Upper lobe of left lung (tissue), 6 donors: ENCODE results near the gene ARHGEF12. TPM values are rescaled to one million over a fixed set of nuclear protein-coding genes. Genes with fewer than 3 reads are reported as not detected.

Source experiments
- ATAC-seq, 2 donors: fragments of 200-7000 bp; cut with Tn5 transposase; one replicate each; pipeline ENCODE4 v1.9.1; 2022; ENCODE audit warnings: mild to moderate bottlenecking in 2 of 2, moderate library complexity in 2 of 2; ENCODE audit not compliant: low FRiP score in 2 of 2
- DNase-seq, 2 donors: peaks; one replicate each; pipeline ENCODE4 v3.0.0-alpha.2; 2019 to 2020
- H3K27ac ChIP-seq, 4 donors: fragments of 200-600 bp; sonication (generic); one replicate each; pipeline ENCODE4 v1.5.1; 2016 to 2019
- H3K27me3 ChIP-seq, 4 donors: fragments of 200-600 bp; sonication (generic); one replicate each; pipeline ENCODE4 v1.5.1; 2017 to 2019
- H3K36me3 ChIP-seq, 4 donors: fragments of 200-600 bp; sonication (generic); one replicate each; pipeline ENCODE4 v1.5.1; 2016 to 2019
- H3K4me1 ChIP-seq, 4 donors: fragments of 200-600 bp; sonication (generic); one replicate each; pipeline ENCODE4 v1.5.1; 2018 to 2019
- H3K4me3 ChIP-seq, 4 donors: fragments of 200-600 bp; sonication (generic); one replicate each; pipeline ENCODE4 v1.5.1; 2017 to 2019; ENCODE audit warnings: mild to moderate bottlenecking in 2 of 4, moderate library complexity in 1 of 4
- H3K9me3 ChIP-seq, 4 donors: fragments of 200-600 bp; sonication (generic); one replicate each; pipeline ENCODE4 v1.5.1; 2018 to 2019
- CTCF ChIP-seq, 6 experiments: fragments of 450-650 bp in 4 of 6; fragments of 200-600 bp in 2 of 6; sonication (generic) in 2 of 6; IDR thresholded peaks; one replicate each; pipeline ENCODE4 v1.5.1; 2016 to 2019; ENCODE audit warnings: antibody characterized with exemption in 6 of 6
- EP300 ChIP-seq, 4 donors: sonication (generic); formaldehyde crosslinking; IDR thresholded peaks; one replicate each; pipeline ENCODE4 v1.5.1; 2017; ENCODE audit warnings: antibody characterized with exemption in 4 of 4, control low read depth in 2 of 4
- POLR2A ChIP-seq, 4 donors: fragments of 450-650 bp; IDR thresholded peaks; one replicate each; pipeline ENCODE4 v1.5.1; 2016 to 2017; ENCODE audit warnings: antibody characterized with exemption in 4 of 4, mild to moderate bottlenecking in 2 of 4
- POLR2AphosphoS5 ChIP-seq, 2 donors: sonication (generic); formaldehyde crosslinking; IDR thresholded peaks; one replicate each; pipeline ENCODE4 v1.5.1; 2017; ENCODE audit warnings: antibody characterized with exemption in 2 of 2
- WGBS, 2 donors: methylation state at CpG; one replicate each; pipeline ENCODE4 v1.1.5; 2017 to 2018; 5-methylcytosine and 5-hydroxymethylcytosine counted together
- total RNA-seq, 6 donors: library from RNA; depleted of rRNA in 4 of 6; stranded (reverse); fragments of >200 nt in 4 of 6; gene quantifications; one replicate each; pipeline versions ENCODE4 v1.1.0 to v1.2.1, GENCODE V29; 2016 to 2021
- donor health status: DM: no; HTN: no; CAD: no; lungs with moderate emphysema.
- donor health status: DM: no; HTN: yes; CAD: no; lungs with severe emphysema.

ARHGEF12 gene
- total RNA-seq, 6 donors from 2014 or later = 90.1 to 170 (median 106) TPM

- TF ChIP-seq POLR2A (IDR thresholded peaks at IDR 0.05) (no peak), POLR2AphosphoS5 (IDR thresholded peaks at IDR 0.05) (no peak), CTCF (IDR thresholded peaks at IDR 0.05) (no peak), EP300 (IDR thresholded peaks at IDR 0.05) (no peak)
- Histone ChIP-seq H3K4me3 (peak overlapping the region in 2 of 4 donors; percentile 41 to 55), H3K27me3 (peaks cover 0 to 11% (median 5%) of the 10 kb centered on the region in 4 donors), H3K4me1 (peaks cover 2 to 27% (median 10%) of the 10 kb centered on the region in 4 donors), H3K36me3 (no peaks in the 10 kb centered on the region), H3K9me3 (no peaks in the 10 kb centered on the region), H3K27ac (peak overlapping the region in 2 of 4 donors; percentile 21 to 48)
- 79% methylated on average over 18 of the region's 22 CpGs for WGBS, 2 donors
- DNase-seq = peak in 1 of 2 donors; percentile 68
- no peak for ATAC-seq
Observed at GRCh38 chr11:120512739-120513435, 176.7 kb downstream of the ARHGEF12 start.

DNA sequence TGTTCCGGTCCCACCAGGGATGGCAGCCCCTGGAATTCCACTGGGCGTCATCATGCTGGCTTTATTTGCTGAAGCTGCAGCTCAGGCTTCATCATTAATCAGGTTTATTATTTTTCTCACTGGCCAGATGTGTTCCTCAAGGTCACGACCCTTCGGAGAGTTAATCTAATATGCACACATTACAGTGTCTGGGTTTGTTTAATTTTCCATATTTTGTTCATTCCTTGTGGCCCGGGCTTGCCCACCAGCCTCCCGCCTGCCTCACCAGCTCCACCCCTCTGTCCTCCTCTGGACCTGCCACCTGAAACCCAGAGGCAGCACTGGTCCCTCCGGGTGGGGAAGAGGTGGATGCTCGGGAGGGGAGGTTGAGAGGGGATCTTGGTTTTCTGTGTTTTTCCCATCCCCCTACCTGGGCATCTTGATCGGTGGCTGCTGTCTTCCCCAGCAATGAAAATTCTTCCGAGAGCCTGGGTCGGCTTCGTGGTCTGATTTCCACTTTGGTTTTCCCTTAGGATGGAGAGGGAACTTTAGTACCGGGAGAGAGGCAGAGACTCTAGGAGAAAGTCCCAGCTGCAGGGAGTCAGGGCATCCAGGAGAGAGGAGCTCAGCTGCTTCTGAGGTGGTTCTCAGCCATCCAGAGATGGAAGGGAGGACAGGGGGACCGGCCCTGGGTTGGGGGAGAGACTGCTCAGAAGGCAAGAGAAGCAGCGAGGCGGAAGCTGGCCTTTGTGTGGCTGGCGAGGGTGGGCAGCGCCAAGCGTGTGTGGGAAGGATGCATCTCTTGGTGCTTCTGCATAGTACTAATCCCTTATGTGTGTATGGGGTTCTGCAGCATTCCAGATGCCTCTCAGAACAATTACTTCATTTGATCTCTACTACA lies 177.5 kb downstream of the ARHGEF12 start:
- no peaks in the 10 kb centered on the region for H3K9me3 ChIP-seq
- no peak for ATAC-seq
- no peak for TF ChIP-seq POLR2A (IDR thresholded peaks at IDR 0.05)
- no peak for TF ChIP-seq POLR2AphosphoS5 (IDR thresholded peaks at IDR 0.05)
- no peak for TF ChIP-seq CTCF (IDR thresholded peaks at IDR 0.05)
- no peak for TF ChIP-seq EP300 (IDR thresholded peaks at IDR 0.05)
- no peak overlapping the region for H3K4me3 ChIP-seq
- peaks cover 0 to 11% (median 5%) of the 10 kb centered on the region in 4 donors for H3K27me3 ChIP-seq
- peak in 1 of 2 donors; percentile 13 for DNase-seq
- peaks cover 6 to 27% (median 11%) of the 10 kb centered on the region in 4 donors for H3K4me1 ChIP-seq
- H3K36me3 ChIP-seq = no peaks in the 10 kb centered on the region
- 71 to 76% methylated on average over 17 to 19 of the region's 19 CpGs for WGBS, 2 donors
- H3K27ac ChIP-seq = peak overlapping the region in 2 of 4 donors; percentile 21 to 48

DNA sequence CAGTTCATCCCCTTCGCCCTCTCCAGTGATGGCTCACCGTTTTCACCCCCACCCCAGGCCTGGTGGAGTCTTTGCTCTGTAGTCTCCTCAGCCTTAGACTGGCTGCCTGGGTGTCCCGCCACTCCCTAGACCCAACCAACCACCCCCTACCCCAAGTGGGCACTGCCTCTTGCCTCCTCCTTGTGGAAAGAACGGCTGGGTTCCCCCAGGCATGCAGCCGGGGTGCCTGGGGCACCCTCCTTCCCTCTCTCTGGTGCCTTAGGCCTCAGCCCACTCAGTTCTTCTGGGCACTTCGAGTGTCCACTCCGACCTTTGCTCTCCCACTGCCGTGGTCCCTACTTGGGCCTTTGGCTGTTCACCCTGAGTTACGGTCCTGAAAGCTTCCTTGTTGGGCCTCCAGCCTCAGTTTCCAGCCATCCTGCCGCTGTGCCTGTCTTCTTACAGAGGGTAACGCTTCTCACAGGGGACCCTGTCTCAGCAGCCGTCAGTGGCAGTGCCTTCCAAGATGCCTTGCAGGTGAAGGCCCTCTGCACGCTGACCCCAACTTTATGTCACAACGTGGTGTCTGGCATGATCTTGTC lies 178.4 kb downstream of the ARHGEF12 start:
- WGBS, 2 donors = 83 to 90% methylated on average over 14 of the region's 14 CpGs
- Histone ChIP-seq H3K4me3 (no peak overlapping the region), H3K9me3 (no peaks in the 10 kb centered on the region), H3K36me3 (no peaks in the 10 kb centered on the region), H3K27me3 (peaks cover 0 to 11% (median 5%) of the 10 kb centered on the region in 4 donors), H3K27ac (no peak overlapping the region), H3K4me1 (peaks cover 6 to 27% (median 11%) of the 10 kb centered on the region in 4 donors)
- DNase-seq (peak in 1 of 2 donors; percentile 14), ATAC-seq (no peak)
- TF ChIP-seq EP300 (IDR thresholded peaks at IDR 0.05) (no peak), CTCF (IDR thresholded peaks at IDR 0.05) (no peak), POLR2AphosphoS5 (IDR thresholded peaks at IDR 0.05) (no peak), POLR2A (IDR thresholded peaks at IDR 0.05) (no peak)

DNA sequence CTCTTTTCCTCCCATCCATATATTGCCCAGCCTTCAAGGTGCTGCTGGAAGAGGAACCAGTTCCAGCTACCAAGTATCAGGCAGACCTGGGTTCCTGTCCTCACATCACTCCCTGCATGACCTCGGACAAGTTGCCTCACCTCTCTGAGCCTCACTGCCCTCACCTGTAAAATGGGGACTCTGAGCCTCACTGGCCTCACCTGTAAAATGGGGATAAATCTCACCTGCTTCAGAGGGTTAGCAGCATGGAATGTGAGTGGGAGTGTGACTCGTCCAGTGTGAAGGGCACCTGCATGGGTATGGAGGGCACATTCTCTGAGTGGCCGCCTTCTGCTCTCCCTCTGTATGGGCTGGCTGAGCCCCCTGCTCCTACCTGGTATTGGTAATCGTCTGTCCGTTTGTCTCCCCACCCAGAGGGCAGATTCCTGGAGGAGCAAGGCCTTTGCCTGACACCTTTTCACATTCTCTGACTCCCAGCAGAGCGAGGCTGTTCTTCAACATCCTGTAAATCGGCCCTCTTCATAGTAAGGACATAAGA lies 179.0 kb downstream of the ARHGEF12 start:
- H3K4me3 ChIP-seq = no peak overlapping the region
- no peaks in the 10 kb centered on the region for H3K36me3 ChIP-seq
- peaks cover 6 to 27% (median 11%) of the 10 kb centered on the region in 4 donors for H3K4me1 ChIP-seq
- no peak for ATAC-seq
- no peak for DNase-seq
- H3K27me3 ChIP-seq = peaks cover 0 to 10% (median 5%) of the 10 kb centered on the region in 4 donors
- H3K27ac ChIP-seq = no peak overlapping the region
- no peak for TF ChIP-seq POLR2AphosphoS5 (IDR thresholded peaks at IDR 0.05)
- no peak for TF ChIP-seq POLR2A (IDR thresholded peaks at IDR 0.05)
- TF ChIP-seq EP300 (IDR thresholded peaks at IDR 0.05) = no peak
- no peak for TF ChIP-seq CTCF (IDR thresholded peaks at IDR 0.05)
- no peaks in the 10 kb centered on the region for H3K9me3 ChIP-seq
- 77 to 86% methylated on average over 7 of the region's 7 CpGs for WGBS, 2 donors
